Limb (tissue), 2 donors: ENCODE data around the gene TENT4A.

ENCODE experiments used
- DNase-seq, 2 donors: peaks; one replicate each; pipeline ENCODE4 v3.0.0-alpha.2; 2016; ENCODE audit errors: extremely low spot score in 2 of 2

The TENT4A gene

GRCh38 chr5:6731465-6732237 lies 18.4 kb downstream of the TENT4A start:
- DNase-seq: no peak

- DNase-seq: no peak
These were observed 19.6 kb downstream of the TENT4A start for GRCh38 chr5:6732634-6733410.

GRCh38 chr5:6733411-6734242 lies 20.4 kb downstream of the TENT4A start:
- DNase-seq: no peak

- no peak for DNase-seq
These were observed 21.0 kb downstream of the TENT4A start for GRCh38 chr5:6734243-6734700.

GRCh38 chr5:6734781-6735180 lies 21.5 kb downstream of the TENT4A start:
- DNase-seq: no peak

- DNase-seq: no peak
These were observed 22.9 kb downstream of the TENT4A start for GRCh38 chr5:6736106-6736505.

- DNase-seq: no peak
These were observed 23.4 kb downstream of the TENT4A start for GRCh38 chr5:6736524-6737042.

- DNase-seq: no peak
These were observed 24.1 kb downstream of the TENT4A start for GRCh38 chr5:6737043-6737941.

- no peak for DNase-seq
These were observed 26.4 kb downstream of the TENT4A start for GRCh38 chr5:6739603-6740002.

GRCh38 chr5:6740586-6741150 lies 27.4 kb downstream of the TENT4A start:
- DNase-seq: no peak

- no peak for DNase-seq
These were observed 29.0 kb downstream of the TENT4A start for GRCh38 chr5:6742081-6742758.

- DNase-seq: no peak
These were observed 29.9 kb downstream of the TENT4A start for GRCh38 chr5:6743161-6743560.

GRCh38 chr5:6744841-6745705 lies 31.8 kb downstream of the TENT4A start:
- DNase-seq: no peak

GRCh38 chr5:6745706-6746222 lies 32.5 kb downstream of the TENT4A start:
- DNase-seq: peak in 1 of 2 donors; percentile 59

GRCh38 chr5:6746244-6746643 lies 33.0 kb downstream of the TENT4A start:
- no peak for DNase-seq

- no peak for DNase-seq
These were observed 33.9 kb downstream of the TENT4A start for GRCh38 chr5:6747103-6747502.

- DNase-seq: no peak
These were observed 34.9 kb downstream of the TENT4A start for GRCh38 chr5:6748142-6748541.

GRCh38 chr5:6749026-6749716 lies 35.9 kb downstream of the TENT4A start:
- no peak for DNase-seq
